Kidney (tissue), 14 donors: Measurements from ENCODE around the gene TXNDC9. TPM values are rescaled to one million over a fixed set of nuclear protein-coding genes. Genes with fewer than 3 reads are reported as not detected.
"Not testable (repeated sequence)": the region's sequence is repeated elsewhere in the genome, so short reads cannot be mapped to it uniquely, and the experiment has no call there.

Experiments used
- DNase-seq, 5 donors: peaks; one replicate each; pipeline ENCODE4 v3.0.0-alpha.2; 2013 to 2020
- FAIRE-seq: peaks from 2 replicates; lab custom pipeline; 2012; peaks lifted over from hg19 to GRCh38; lab: Jason Lieb, UNC
- H3K27ac ChIP-seq, 2 donors: one replicate each; pipeline ENCODE4 v1.7.0; 2013; ENCODE audit warnings: low read depth in 2 of 2, low read length in 2 of 2, inconsistent platforms in 1 of 2
- H3K27me3 ChIP-seq: one replicate; pipeline ENCODE4 v1.7.1; 2013; ENCODE audit warnings: low read length, inconsistent platforms; ENCODE audit not compliant: control insufficient read depth, insufficient read depth
- H3K36me3 ChIP-seq, 3 donors: one replicate each; pipeline versions ENCODE4 v1.7.0 to v1.7.1; 2013; ENCODE audit warnings: low read length in 3 of 3, control low read depth in 1 of 3, inconsistent platforms in 1 of 3; ENCODE audit not compliant: insufficient read depth in 3 of 3, control insufficient read depth in 2 of 3
- H3K4me1 ChIP-seq, 3 donors: one replicate each; pipeline versions ENCODE4 v1.7.0 to v1.7.1; 2013; ENCODE audit warnings: low read length in 3 of 3, inconsistent platforms in 1 of 3, low read depth in 1 of 3; ENCODE audit not compliant: control insufficient read depth in 2 of 3, insufficient read depth in 2 of 3
- H3K4me3 ChIP-seq, 3 donors: one replicate each; pipeline versions ENCODE4 v1.7.0 to v1.8.1; 2013; ENCODE audit warnings: low read length in 3 of 3, control low read depth in 1 of 3, inconsistent platforms in 1 of 3
- H3K9ac ChIP-seq, 3 donors: one replicate each; pipeline versions ENCODE4 v1.7.0 to v1.7.1; 2013; ENCODE audit warnings: low read length in 3 of 3, control low read depth in 1 of 3, inconsistent platforms in 1 of 3
- H3K9me3 ChIP-seq, 3 donors: one replicate each; pipeline versions ENCODE4 v1.7.0 to v1.7.1; 2013; ENCODE audit warnings: low read length in 3 of 3, control low read depth in 1 of 3, inconsistent platforms in 1 of 3; ENCODE audit not compliant: control insufficient read depth in 2 of 3, insufficient read depth in 1 of 3
- intact Hi-C: fragments of 100-400 bp; cut with DNase I; formaldehyde crosslinking; loops from one replicate; pipeline ENCODE4 v1.11.1; 2022
- polyA plus RNA-seq: library from polyadenylated mRNA; stranded (reverse); fragments of 350-450 nt; fragmentation: Illumina TruSeq; extraction: RNeasy Lipid Tissue Mini Kit (QIAGEN cat#74804); gene quantifications from one replicate; pipeline ENCODE4 v1.2.3, GENCODE V29; 2014; ENCODE audit warnings: low read depth, low replicate concordance; ENCODE audit not compliant: insufficient read depth
- total RNA-seq: library from RNA; stranded (reverse); fragmentation: NEBNext Ultra II Directional; extraction: Animal tissue kit (Norgen Biotek cat#: 25700); gene quantifications from one replicate; pipeline ENCODE4 v1.2.1, GENCODE V29; 2021
- TF ChIP-seq, protein P1 (sequence below): IDR thresholded peaks from 3 replicates; pipeline ENCODE4 v1.5.1; 2012; ENCODE audit warnings: mild to moderate bottlenecking, moderate library complexity, borderline replicate concordance; ENCODE audit not compliant: insufficient read depth; ENCODE audit errors: extremely low read depth
- donor health status: control.
- donor health status: control.
- donor health status: control.
- donor health status: control.
- donor health status: control.
- donor health status: DM: yes; HTN: yes; CAD: no.
- donor health status: Normal renal cell carcinoma (clear cell type).

Gene TXNDC9
- total and polyA plus RNA-seq, 2 donors from 2014 or later = 31.7 to 38.7 TPM

DNA sequence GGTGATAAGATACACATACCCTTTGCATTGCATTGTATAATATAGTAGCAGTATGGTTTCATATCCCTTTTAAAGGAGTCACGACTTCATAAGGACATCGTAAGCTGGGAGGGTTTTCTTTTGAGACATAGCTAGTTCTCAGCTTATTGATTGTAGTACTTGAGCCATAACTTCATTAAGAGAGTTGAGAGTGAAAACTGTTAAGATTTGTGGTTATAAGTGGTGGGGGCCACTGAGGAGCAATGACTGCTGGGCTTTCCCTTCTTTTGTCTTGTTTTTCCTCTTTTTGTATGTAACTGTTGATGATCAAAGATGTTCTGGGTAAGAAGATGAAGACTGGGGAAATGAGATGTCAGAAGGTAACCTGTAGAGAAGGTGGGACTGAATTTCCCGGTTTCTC is 12.0 kb upstream of the TXNDC9 start:
- Histone ChIP-seq H3K4me1 (no peaks in the 10 kb centered on the region), H3K9ac (no peak overlapping the region), H3K4me3 (no peak overlapping the region), H3K9me3 (no peaks in the 10 kb centered on the region), H3K36me3 (no peaks in the 10 kb centered on the region), H3K27me3 (no peaks in the 10 kb centered on the region), H3K27ac (no peak overlapping the region)
- TF ChIP-seq, protein P1, sequence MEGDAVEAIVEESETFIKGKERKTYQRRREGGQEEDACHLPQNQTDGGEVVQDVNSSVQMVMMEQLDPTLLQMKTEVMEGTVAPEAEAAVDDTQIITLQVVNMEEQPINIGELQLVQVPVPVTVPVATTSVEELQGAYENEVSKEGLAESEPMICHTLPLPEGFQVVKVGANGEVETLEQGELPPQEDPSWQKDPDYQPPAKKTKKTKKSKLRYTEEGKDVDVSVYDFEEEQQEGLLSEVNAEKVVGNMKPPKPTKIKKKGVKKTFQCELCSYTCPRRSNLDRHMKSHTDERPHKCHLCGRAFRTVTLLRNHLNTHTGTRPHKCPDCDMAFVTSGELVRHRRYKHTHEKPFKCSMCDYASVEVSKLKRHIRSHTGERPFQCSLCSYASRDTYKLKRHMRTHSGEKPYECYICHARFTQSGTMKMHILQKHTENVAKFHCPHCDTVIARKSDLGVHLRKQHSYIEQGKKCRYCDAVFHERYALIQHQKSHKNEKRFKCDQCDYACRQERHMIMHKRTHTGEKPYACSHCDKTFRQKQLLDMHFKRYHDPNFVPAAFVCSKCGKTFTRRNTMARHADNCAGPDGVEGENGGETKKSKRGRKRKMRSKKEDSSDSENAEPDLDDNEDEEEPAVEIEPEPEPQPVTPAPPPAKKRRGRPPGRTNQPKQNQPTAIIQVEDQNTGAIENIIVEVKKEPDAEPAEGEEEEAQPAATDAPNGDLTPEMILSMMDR = no peak
- DNase-seq (no peak), FAIRE-seq (no peak)
- intact Hi-C loops = no loop called here

DNA sequence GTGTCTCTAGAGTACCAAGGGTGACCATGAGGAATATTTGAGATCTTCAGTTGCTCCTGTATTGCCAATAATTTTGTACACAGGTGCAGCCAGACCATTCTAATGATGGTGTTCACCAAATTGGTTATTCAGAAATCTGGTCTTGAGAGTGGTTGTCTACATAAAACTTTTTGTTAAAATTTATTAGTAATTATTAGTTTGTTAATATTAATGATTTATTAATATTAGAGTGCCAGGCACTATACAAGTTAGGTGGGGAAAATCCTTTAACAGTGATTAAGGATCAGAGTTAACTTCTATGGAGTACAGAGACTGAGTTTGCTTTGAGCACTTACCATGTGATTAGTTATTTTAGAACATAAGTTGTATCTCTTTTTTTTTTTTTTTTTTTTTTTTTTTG is 10.1 kb upstream of the TXNDC9 start:
- Histone ChIP-seq H3K27me3 (no peaks in the 10 kb centered on the region), H3K4me3 (no peak overlapping the region), H3K27ac (no peak overlapping the region), H3K9ac (no peak overlapping the region), H3K4me1 (no peaks in the 10 kb centered on the region), H3K9me3 (no peaks in the 10 kb centered on the region), H3K36me3 (no peaks in the 10 kb centered on the region)
- intact Hi-C loops = no loop called here
- TF ChIP-seq, protein P1 = no peak
- no peak for FAIRE-seq
- no peak for DNase-seq

DNA sequence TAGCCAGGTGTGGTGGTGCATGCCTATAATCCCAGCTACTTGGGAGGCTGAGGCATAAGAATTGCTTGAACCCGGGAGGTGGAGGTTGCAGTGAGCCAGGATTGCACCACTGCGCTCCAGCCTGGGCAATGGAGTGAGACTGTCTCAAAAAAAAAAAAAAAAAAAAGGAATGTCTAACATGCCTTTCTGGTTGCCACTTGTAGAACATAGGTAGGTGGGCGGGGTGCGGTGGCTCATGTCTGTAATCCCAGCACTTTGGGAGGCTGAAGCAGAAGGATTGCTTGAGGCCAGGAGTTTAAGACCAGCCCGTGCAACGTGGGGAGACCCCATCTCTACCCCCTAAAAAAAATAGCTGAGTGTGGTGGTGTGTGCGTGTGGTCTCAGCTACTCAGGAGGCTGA is 9.3 kb upstream of the TXNDC9 start:
- H3K9ac ChIP-seq, FAIRE-seq, H3K27me3 ChIP-seq, DNase-seq, H3K4me1 ChIP-seq, H3K27ac ChIP-seq, intact Hi-C loops, H3K9me3 ChIP-seq, H3K4me3 ChIP-seq, H3K36me3 ChIP-seq: not testable (repeated sequence)

DNA sequence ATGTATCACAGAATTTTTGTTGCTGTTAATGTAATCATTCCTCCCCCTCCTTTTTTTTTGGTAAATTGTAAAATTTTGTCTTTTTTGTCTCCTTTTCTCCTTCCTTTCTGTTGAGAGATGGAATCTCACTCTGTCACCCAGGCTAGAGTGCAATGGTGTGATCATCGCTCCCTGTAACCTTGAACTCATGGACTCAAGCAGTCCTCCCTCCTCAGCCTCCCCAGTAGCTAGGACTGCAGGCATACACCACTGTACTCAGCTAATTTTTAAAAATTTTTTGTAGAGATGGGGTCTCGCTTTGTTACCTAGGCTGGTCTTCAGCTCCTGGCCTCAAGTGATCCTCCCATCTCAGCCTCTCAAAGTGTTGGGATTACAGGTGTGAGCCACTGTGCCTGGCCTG is 6.4 kb upstream of the TXNDC9 start:
- DNase-seq = no peak
- Histone ChIP-seq H3K27me3 (no peaks in the 10 kb centered on the region), H3K27ac (no peak overlapping the region), H3K4me1 (peaks cover 0 to 8% (median 0%) of the 10 kb centered on the region in 3 donors), H3K36me3 (no peaks in the 10 kb centered on the region), H3K4me3 (no peak overlapping the region), H3K9ac (no peak overlapping the region), H3K9me3 (no peaks in the 10 kb centered on the region)
- intact Hi-C loops = no loop called here
- FAIRE-seq = no peak
- TF ChIP-seq, protein P1 = no peak
